ENCODE data around the gene JPT1.

DNA sequence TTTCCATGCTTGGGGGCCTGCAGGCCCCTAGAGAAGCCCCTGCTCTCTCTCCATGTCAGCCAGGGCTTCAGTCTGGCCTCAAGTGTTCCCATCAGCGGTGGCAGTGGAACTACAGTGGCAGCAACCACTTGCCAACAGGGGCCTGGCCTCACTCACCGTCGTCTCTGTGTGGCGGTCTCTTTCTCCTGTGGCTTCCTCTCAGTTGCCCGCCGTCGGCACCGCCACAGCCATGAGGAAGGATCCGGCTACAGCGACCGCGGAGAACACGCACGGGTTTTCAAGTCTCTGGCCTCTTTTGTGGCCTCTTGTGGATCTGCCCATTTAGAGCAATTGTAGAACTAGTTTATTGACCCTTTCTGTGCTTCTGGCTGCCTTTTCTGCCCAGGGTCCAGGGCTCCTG, 36.0 kb downstream of the JPT1 start:
- TF ChIP-seq, protein P1, sequence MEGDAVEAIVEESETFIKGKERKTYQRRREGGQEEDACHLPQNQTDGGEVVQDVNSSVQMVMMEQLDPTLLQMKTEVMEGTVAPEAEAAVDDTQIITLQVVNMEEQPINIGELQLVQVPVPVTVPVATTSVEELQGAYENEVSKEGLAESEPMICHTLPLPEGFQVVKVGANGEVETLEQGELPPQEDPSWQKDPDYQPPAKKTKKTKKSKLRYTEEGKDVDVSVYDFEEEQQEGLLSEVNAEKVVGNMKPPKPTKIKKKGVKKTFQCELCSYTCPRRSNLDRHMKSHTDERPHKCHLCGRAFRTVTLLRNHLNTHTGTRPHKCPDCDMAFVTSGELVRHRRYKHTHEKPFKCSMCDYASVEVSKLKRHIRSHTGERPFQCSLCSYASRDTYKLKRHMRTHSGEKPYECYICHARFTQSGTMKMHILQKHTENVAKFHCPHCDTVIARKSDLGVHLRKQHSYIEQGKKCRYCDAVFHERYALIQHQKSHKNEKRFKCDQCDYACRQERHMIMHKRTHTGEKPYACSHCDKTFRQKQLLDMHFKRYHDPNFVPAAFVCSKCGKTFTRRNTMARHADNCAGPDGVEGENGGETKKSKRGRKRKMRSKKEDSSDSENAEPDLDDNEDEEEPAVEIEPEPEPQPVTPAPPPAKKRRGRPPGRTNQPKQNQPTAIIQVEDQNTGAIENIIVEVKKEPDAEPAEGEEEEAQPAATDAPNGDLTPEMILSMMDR (IDR thresholded peaks at IDR 0.05): no peak
- TF ChIP-seq POLR2A (IDR thresholded peaks at IDR 0.05): no peak
- TF ChIP-seq POLR2AphosphoS5 (IDR thresholded peaks at IDR 0.05; ENCODE audit: insufficient read depth in 1 of 2, low read depth in 1 of 2): no peak

All from vagina (tissue), 2 donors.